Measurements from ENCODE around the gene KLHL30. TPM values are rescaled to one million over a fixed set of nuclear protein-coding genes. Genes with fewer than 3 reads are reported as not detected.

KLHL30 gene
- total RNA-seq, 1 experiment from 2014 or later, result 0.64 TPM

GRCh38 chr2:238155051-238155760, 16.7 kb downstream of the KLHL30 start:
- Mint-ChIP-seq H3K4me3 (ENCODE audit: low read depth, unreplicated experiment) (no peak overlapping the region), H3K4me1 (ENCODE audit: low read depth, unreplicated experiment) (peaks cover 7% of the 10 kb centered on the region), H3K27me3 (ENCODE audit: unreplicated experiment) (no peaks in the 10 kb centered on the region), H3K36me3 (ENCODE audit: insufficient read depth, unreplicated experiment) (no peaks in the 10 kb centered on the region), H3K27ac (ENCODE audit: unreplicated experiment) (no peak overlapping the region), H3K9me3 (ENCODE audit: low read depth, unreplicated experiment) (no peaks in the 10 kb centered on the region)
- CTCF ChIA-PET, result no interaction called here
- no TSS peak for BruUV-seq (replicated peaks)
- DNase-seq, result no peak
- TF ChIP-seq CTCF (IDR thresholded peaks at IDR 0.05; ENCODE audit: unreplicated experiment), result no peak
- intact Hi-C loops (cut with micrococcal nuclease; ENCODE audit: unreplicated experiment), result no loop called here

- no TSS peak for BruUV-seq (replicated peaks)
- intact Hi-C loops (cut with micrococcal nuclease; ENCODE audit: unreplicated experiment), result no loop called here
- no peak overlapping the region for H3K27ac Mint-ChIP-seq (ENCODE audit: unreplicated experiment)
- TF ChIP-seq CTCF (IDR thresholded peaks at IDR 0.05; ENCODE audit: unreplicated experiment), result no peak
- no peak overlapping the region for H3K4me3 Mint-ChIP-seq (ENCODE audit: low read depth, unreplicated experiment)
- H3K9me3 Mint-ChIP-seq (ENCODE audit: low read depth, unreplicated experiment), result no peaks in the 10 kb centered on the region
- no peaks in the 10 kb centered on the region for H3K27me3 Mint-ChIP-seq (ENCODE audit: unreplicated experiment)
- no peak for DNase-seq
- H3K36me3 Mint-ChIP-seq (ENCODE audit: insufficient read depth, unreplicated experiment), result no peaks in the 10 kb centered on the region
- CTCF ChIA-PET, result no interaction called here
- H3K4me1 Mint-ChIP-seq (ENCODE audit: low read depth, unreplicated experiment), result peaks cover 7% of the 10 kb centered on the region
Observed at GRCh38 chr2:238155761-238156694, 17.6 kb downstream of the KLHL30 start.

GRCh38 chr2:238157506-238158017, 19.1 kb downstream of the KLHL30 start:
- Mint-ChIP-seq H3K9me3 (ENCODE audit: low read depth, unreplicated experiment) (no peaks in the 10 kb centered on the region), H3K27ac (ENCODE audit: unreplicated experiment) (no peak overlapping the region), H3K4me3 (ENCODE audit: low read depth, unreplicated experiment) (no peak overlapping the region), H3K4me1 (ENCODE audit: low read depth, unreplicated experiment) (peaks cover 7% of the 10 kb centered on the region), H3K36me3 (ENCODE audit: insufficient read depth, unreplicated experiment) (no peaks in the 10 kb centered on the region), H3K27me3 (ENCODE audit: unreplicated experiment) (no peaks in the 10 kb centered on the region)
- CTCF ChIA-PET, result no interaction called here
- no peak for DNase-seq
- BruUV-seq (replicated peaks), result no TSS peak
- TF ChIP-seq CTCF (IDR thresholded peaks at IDR 0.05; ENCODE audit: unreplicated experiment), result no peak
- intact Hi-C loops (cut with micrococcal nuclease; ENCODE audit: unreplicated experiment), result no loop called here

- intact Hi-C loops (cut with micrococcal nuclease; ENCODE audit: unreplicated experiment), result no loop called here
- no peaks in the 10 kb centered on the region for H3K27me3 Mint-ChIP-seq (ENCODE audit: unreplicated experiment)
- TF ChIP-seq CTCF (IDR thresholded peaks at IDR 0.05; ENCODE audit: unreplicated experiment), result no peak
- no peak overlapping the region for H3K27ac Mint-ChIP-seq (ENCODE audit: unreplicated experiment)
- peak overlapping the region; percentile 43 for H3K4me3 Mint-ChIP-seq (ENCODE audit: low read depth, unreplicated experiment)
- H3K4me1 Mint-ChIP-seq (ENCODE audit: low read depth, unreplicated experiment), result peaks cover 7% of the 10 kb centered on the region
- H3K9me3 Mint-ChIP-seq (ENCODE audit: low read depth, unreplicated experiment), result no peaks in the 10 kb centered on the region
- no peaks in the 10 kb centered on the region for H3K36me3 Mint-ChIP-seq (ENCODE audit: insufficient read depth, unreplicated experiment)
- BruUV-seq (replicated peaks), result no TSS peak
- CTCF ChIA-PET, result no interaction called here
- no peak for DNase-seq
Observed at GRCh38 chr2:238158018-238158508, 19.6 kb downstream of the KLHL30 start.
